H9 (cell line): Measurements from ENCODE around the gene SRSF6. TPM values are rescaled to one million over a fixed set of nuclear protein-coding genes. Genes with fewer than 3 reads are reported as not detected.

Source experiments
- DNase-seq: peaks from one replicate; pipeline ENCODE4 v3.0.0-alpha.2; 2017
- H2AFZ ChIP-seq: one replicate; pipeline ENCODE4 v1.6.1; 2013; ENCODE audit warnings: mild to moderate bottlenecking, low read length, control low read depth, moderate library complexity
- H2AK5ac ChIP-seq: 2 replicates; pipeline ENCODE4 v1.6.1; 2013; ENCODE audit warnings: low read length, control low read depth, mixed read lengths; ENCODE audit not compliant: insufficient read length
- H2BK120ac ChIP-seq: one replicate; pipeline ENCODE4 v1.6.1; 2013; ENCODE audit warnings: low read depth, mild to moderate bottlenecking, low read length, control low read depth, inconsistent platforms; ENCODE audit not compliant: poor library complexity, severe bottlenecking
- H2BK12ac ChIP-seq: 2 replicates; pipeline ENCODE4 v1.6.1; 2013; ENCODE audit warnings: low read length, control low read depth, mixed read lengths, low read depth; ENCODE audit not compliant: insufficient read length
- H2BK15ac ChIP-seq: 2 replicates; pipeline ENCODE4 v1.6.1; 2013; ENCODE audit warnings: low read depth, low read length, control low read depth
- H2BK20ac ChIP-seq: one replicate; pipeline ENCODE4 v1.6.1; 2013; ENCODE audit warnings: low read depth, mild to moderate bottlenecking, low read length, control low read depth, inconsistent platforms; ENCODE audit not compliant: poor library complexity, severe bottlenecking
- H2BK5ac ChIP-seq: 2 replicates; pipeline ENCODE4 v1.6.1; 2013; ENCODE audit warnings: low read length, control low read depth, mixed read lengths; ENCODE audit not compliant: insufficient read length
- H3K14ac ChIP-seq: 2 replicates; pipeline ENCODE4 v1.6.1; 2013; ENCODE audit warnings: low read length, control low read depth; ENCODE audit not compliant: insufficient read depth
- H3K18ac ChIP-seq: 2 replicates; pipeline ENCODE4 v1.6.1; 2013; ENCODE audit warnings: low read depth, mild to moderate bottlenecking, mixed read lengths, low read length, control low read depth; ENCODE audit not compliant: insufficient read length
- H3K23ac ChIP-seq: 2 replicates; pipeline ENCODE4 v1.6.1; 2013; ENCODE audit warnings: low read length, control low read depth, mixed read lengths, low read depth; ENCODE audit not compliant: insufficient read length
- H3K23me2 ChIP-seq: 2 replicates; pipeline ENCODE4 v1.6.1; 2013; ENCODE audit warnings: low read depth, mild to moderate bottlenecking, mixed read lengths, low read length, control low read depth; ENCODE audit not compliant: insufficient read length, poor library complexity, severe bottlenecking
- H3K27ac ChIP-seq: 2 replicates; pipeline ENCODE4 v1.5.1; 2013; ENCODE audit warnings: low read length, control low read depth, mixed read lengths, low read depth; ENCODE audit not compliant: insufficient read length
- H3K27me3 ChIP-seq: 2 replicates; pipeline ENCODE4 v1.6.1; 2013; ENCODE audit warnings: low read length, control low read depth, inconsistent platforms; ENCODE audit not compliant: insufficient read depth
- H3K4ac ChIP-seq: 2 replicates; pipeline ENCODE4 v1.6.1; 2013; ENCODE audit warnings: low read depth, mild to moderate bottlenecking, control low read depth, inconsistent platforms, low read length, moderate library complexity
- H3K4me1 ChIP-seq: 2 replicates; pipeline ENCODE4 v1.6.1; 2013; ENCODE audit warnings: low read length, control low read depth, inconsistent platforms; ENCODE audit not compliant: insufficient read depth
- H3K4me2 ChIP-seq: 2 replicates; pipeline ENCODE4 v1.6.1; 2013; ENCODE audit warnings: low read length, control low read depth, mixed read lengths; ENCODE audit not compliant: insufficient read length, insufficient read depth
- H3K56ac ChIP-seq: 2 replicates; pipeline ENCODE4 v1.6.1; 2013; ENCODE audit warnings: low read depth, mild to moderate bottlenecking, mixed read lengths, low read length, control low read depth; ENCODE audit not compliant: insufficient read length
- H3K79me1 ChIP-seq: 2 replicates; pipeline ENCODE4 v1.6.1; 2013; ENCODE audit warnings: low read depth, mild to moderate bottlenecking, moderate library complexity, low read length, control low read depth, inconsistent platforms; ENCODE audit not compliant: insufficient read depth, poor library complexity, severe bottlenecking
- H3K79me2 ChIP-seq: 2 replicates; pipeline ENCODE4 v1.6.1; 2013; ENCODE audit warnings: low read length, control low read depth, inconsistent platforms; ENCODE audit not compliant: insufficient read depth
- H3K9ac ChIP-seq: 2 replicates; pipeline ENCODE4 v1.6.1; 2013; ENCODE audit warnings: low read length, control low read depth, mixed read lengths; ENCODE audit not compliant: insufficient read length; ENCODE audit errors: extremely low read depth
- H3K9me3 ChIP-seq: one replicate; pipeline ENCODE4 v1.6.1; 2013; ENCODE audit warnings: low read depth, low read length, inconsistent platforms; ENCODE audit not compliant: control insufficient read depth
- H3T11ph ChIP-seq: one replicate; pipeline ENCODE4 v1.6.1; 2013; ENCODE audit warnings: mild to moderate bottlenecking, low read length, control low read depth, inconsistent platforms
- H4K20me1 ChIP-seq: one replicate; pipeline ENCODE4 v1.6.1; 2013; ENCODE audit not compliant: control insufficient read depth, insufficient read length, insufficient read depth
- H4K5ac ChIP-seq: 2 replicates; pipeline ENCODE4 v1.6.1; 2013; ENCODE audit warnings: low read depth, mild to moderate bottlenecking, mixed read lengths, low read length, control low read depth; ENCODE audit not compliant: insufficient read length
- H4K8ac ChIP-seq: replicated peaks from 2 replicates; pipeline ENCODE4 v1.6.1; 2013; ENCODE audit warnings: low read length, control low read depth, mixed read lengths, low read depth; ENCODE audit not compliant: insufficient read length
- H4K91ac ChIP-seq: 2 replicates; pipeline ENCODE4 v1.6.1; 2013; ENCODE audit warnings: low read depth, mild to moderate bottlenecking, moderate library complexity, mixed read lengths, low read length, control low read depth; ENCODE audit not compliant: insufficient read length
- H3K27ac Mint-ChIP-seq, 3 experiments: 2 replicates in 2 of 3; 3 replicates in 1 of 3; pipeline ENCODE4 v1.8.0; 2020 to 2021; ENCODE audit warnings: mixed read lengths in 3 of 3, mild to moderate bottlenecking in 1 of 3, moderate library complexity in 1 of 3
- H3K27me3 Mint-ChIP-seq: 2 replicates; pipeline ENCODE4 v1.8.0; 2021; ENCODE audit warnings: low read depth, mild to moderate bottlenecking, moderate library complexity, mixed read lengths
- H3K36me3 Mint-ChIP-seq, 3 experiments: 2 replicates in 2 of 3; 3 replicates in 1 of 3; pipeline ENCODE4 v1.8.0; 2020 to 2021; ENCODE audit warnings: low read depth in 3 of 3, mixed read lengths in 3 of 3; ENCODE audit not compliant: insufficient read depth in 1 of 3
- H3K4me1 Mint-ChIP-seq, 2 experiments: 2 replicates each; pipeline ENCODE4 v1.8.0; 2020; ENCODE audit warnings: mixed read lengths in 2 of 2
- H3K4me3 Mint-ChIP-seq, 2 experiments: 2 replicates in 1 of 2; 3 replicates in 1 of 2; pipeline ENCODE4 v1.8.0; 2020 to 2021; ENCODE audit warnings: mild to moderate bottlenecking in 2 of 2, mixed read lengths in 2 of 2, moderate library complexity in 1 of 2
- H3K9me3 Mint-ChIP-seq, 2 experiments: 2 replicates in 1 of 2; 3 replicates in 1 of 2; pipeline ENCODE4 v1.8.0; 2020; ENCODE audit warnings: mild to moderate bottlenecking in 2 of 2, mixed read lengths in 2 of 2, moderate library complexity in 1 of 2
- CTCF ChIP-seq: fragments of 200-600 bp; sonication (generic); conservative IDR thresholded peaks from 3 replicates; pipeline ENCODE4 v1.8.0; 2021; ENCODE audit warnings: antibody characterized with exemption, mild to moderate bottlenecking
- WGBS: extraction: QIAGEN DNeasy Blood & Tissue Kit; methylation state at CpG from one replicate; pipeline ENCODE4 v1.1.7; 2013; ENCODE audit warnings: missing lambda C conversion rate, low lambda C conversion rate, mixed read lengths; ENCODE audit not compliant: insufficient read length; ENCODE audit errors: extremely low coverage; 5-methylcytosine and 5-hydroxymethylcytosine counted together
- total RNA-seq: library from RNA; stranded (reverse); gene quantifications from 2 replicates; pipeline ENCODE4 v1.2.1, GENCODE V29; 2021

The SRSF6 gene
- total RNA-seq, 1 experiment from 2014 or later = 336 TPM

GRCh38 chr20:43460172-43460829 lies 2.6 kb downstream of the SRSF6 start:
- H3K4me1 ChIP-seq = 0 out of 2 replicates have a peak, but pooled peaks cover 2% of the 10 kb centered on the region
- H3K9me3 ChIP-seq = no peaks in the 10 kb centered on the region
- no peak overlapping the region for H4K91ac ChIP-seq
- no CpG with 5 or more reads among the region's 23 CpGs for WGBS
- H2BK120ac ChIP-seq = no peak overlapping the region
- H3K27me3 ChIP-seq = no peaks in the 10 kb centered on the region
- peak overlapping the region in 1 of 3 experiments; percentile 66; a peak in 2 of 7 replicates for H3K27ac Mint-ChIP-seq
- no peak overlapping the region for H2BK20ac ChIP-seq
- H3T11ph ChIP-seq = no peak overlapping the region
- no peak overlapping the region for H2BK15ac ChIP-seq
- H3K9ac ChIP-seq = no peak overlapping the region
- H3K36me3 Mint-ChIP-seq = peaks cover 49 to 71% (median 67%) of the 10 kb centered on the region in 3 experiments
- H3K23me2 ChIP-seq = peaks cover 3% of the 10 kb centered on the region
- no peak overlapping the region for H4K8ac ChIP-seq
- no peak overlapping the region for H2BK5ac ChIP-seq
- H4K20me1 ChIP-seq = no peaks in the 10 kb centered on the region
- H3K9me3 Mint-ChIP-seq = peaks cover under 1 to 3% of the 10 kb centered on the region in 2 experiments; a peak in 4 of 5 replicates
- H3K18ac ChIP-seq = no peak overlapping the region
- TF ChIP-seq CTCF = no peak
- no peak overlapping the region for H3K4me2 ChIP-seq
- H3K56ac ChIP-seq = no peak overlapping the region
- no peak overlapping the region for H2AFZ ChIP-seq
- H4K5ac ChIP-seq = no peak overlapping the region
- H3K79me1 ChIP-seq = no peaks in the 10 kb centered on the region
- H3K27me3 Mint-ChIP-seq = peaks cover 4% of the 10 kb centered on the region
- H2AK5ac ChIP-seq = no peak overlapping the region
- H3K14ac ChIP-seq = no peak overlapping the region
- H2BK12ac ChIP-seq = no peak overlapping the region
- peaks cover 7% of the 10 kb centered on the region; the same call in 1 of the 2 replicates for H3K79me2 ChIP-seq
- H3K4me1 Mint-ChIP-seq = peaks cover 10 to 26% of the 10 kb centered on the region in 2 experiments
- no peak overlapping the region for H3K27ac ChIP-seq
- peak overlapping the region in 1 of 2 experiments; percentile 90; a peak in 3 of 5 replicates for H3K4me3 Mint-ChIP-seq
- DNase-seq = no peak
- no peak overlapping the region for H3K4ac ChIP-seq
- no peak overlapping the region for H3K23ac ChIP-seq
